H9 (cell line): ENCODE measurements around the gene AGR3. TPM values are rescaled to one million over a fixed set of nuclear protein-coding genes. Genes with fewer than 3 reads are reported as not detected.

Source experiments
- DNase-seq: peaks from one replicate; pipeline ENCODE4 v3.0.0-alpha.2; 2017
- H2AFZ ChIP-seq: one replicate; pipeline ENCODE4 v1.6.1; 2013; ENCODE audit warnings: mild to moderate bottlenecking, low read length, control low read depth, moderate library complexity
- H2AK5ac ChIP-seq: 2 replicates; pipeline ENCODE4 v1.6.1; 2013; ENCODE audit warnings: low read length, control low read depth, mixed read lengths; ENCODE audit not compliant: insufficient read length
- H2BK120ac ChIP-seq: one replicate; pipeline ENCODE4 v1.6.1; 2013; ENCODE audit warnings: low read depth, mild to moderate bottlenecking, low read length, control low read depth, inconsistent platforms; ENCODE audit not compliant: poor library complexity, severe bottlenecking
- H2BK12ac ChIP-seq: 2 replicates; pipeline ENCODE4 v1.6.1; 2013; ENCODE audit warnings: low read length, control low read depth, mixed read lengths, low read depth; ENCODE audit not compliant: insufficient read length
- H2BK15ac ChIP-seq: 2 replicates; pipeline ENCODE4 v1.6.1; 2013; ENCODE audit warnings: low read depth, low read length, control low read depth
- H2BK20ac ChIP-seq: one replicate; pipeline ENCODE4 v1.6.1; 2013; ENCODE audit warnings: low read depth, mild to moderate bottlenecking, low read length, control low read depth, inconsistent platforms; ENCODE audit not compliant: poor library complexity, severe bottlenecking
- H2BK5ac ChIP-seq: 2 replicates; pipeline ENCODE4 v1.6.1; 2013; ENCODE audit warnings: low read length, control low read depth, mixed read lengths; ENCODE audit not compliant: insufficient read length
- H3K14ac ChIP-seq: 2 replicates; pipeline ENCODE4 v1.6.1; 2013; ENCODE audit warnings: low read length, control low read depth; ENCODE audit not compliant: insufficient read depth
- H3K18ac ChIP-seq: 2 replicates; pipeline ENCODE4 v1.6.1; 2013; ENCODE audit warnings: low read depth, mild to moderate bottlenecking, mixed read lengths, low read length, control low read depth; ENCODE audit not compliant: insufficient read length
- H3K23ac ChIP-seq: 2 replicates; pipeline ENCODE4 v1.6.1; 2013; ENCODE audit warnings: low read length, control low read depth, mixed read lengths, low read depth; ENCODE audit not compliant: insufficient read length
- H3K23me2 ChIP-seq: 2 replicates; pipeline ENCODE4 v1.6.1; 2013; ENCODE audit warnings: low read depth, mild to moderate bottlenecking, mixed read lengths, low read length, control low read depth; ENCODE audit not compliant: insufficient read length, poor library complexity, severe bottlenecking
- H3K27ac ChIP-seq: 2 replicates; pipeline ENCODE4 v1.5.1; 2013; ENCODE audit warnings: low read length, control low read depth, mixed read lengths, low read depth; ENCODE audit not compliant: insufficient read length
- H3K27me3 ChIP-seq: 2 replicates; pipeline ENCODE4 v1.6.1; 2013; ENCODE audit warnings: low read length, control low read depth, inconsistent platforms; ENCODE audit not compliant: insufficient read depth
- H3K4ac ChIP-seq: 2 replicates; pipeline ENCODE4 v1.6.1; 2013; ENCODE audit warnings: low read depth, mild to moderate bottlenecking, control low read depth, inconsistent platforms, low read length, moderate library complexity
- H3K4me1 ChIP-seq: 2 replicates; pipeline ENCODE4 v1.6.1; 2013; ENCODE audit warnings: low read length, control low read depth, inconsistent platforms; ENCODE audit not compliant: insufficient read depth
- H3K4me2 ChIP-seq: 2 replicates; pipeline ENCODE4 v1.6.1; 2013; ENCODE audit warnings: low read length, control low read depth, mixed read lengths; ENCODE audit not compliant: insufficient read length, insufficient read depth
- H3K56ac ChIP-seq: 2 replicates; pipeline ENCODE4 v1.6.1; 2013; ENCODE audit warnings: low read depth, mild to moderate bottlenecking, mixed read lengths, low read length, control low read depth; ENCODE audit not compliant: insufficient read length
- H3K79me1 ChIP-seq: 2 replicates; pipeline ENCODE4 v1.6.1; 2013; ENCODE audit warnings: low read depth, mild to moderate bottlenecking, moderate library complexity, low read length, control low read depth, inconsistent platforms; ENCODE audit not compliant: insufficient read depth, poor library complexity, severe bottlenecking
- H3K79me2 ChIP-seq: 2 replicates; pipeline ENCODE4 v1.6.1; 2013; ENCODE audit warnings: low read length, control low read depth, inconsistent platforms; ENCODE audit not compliant: insufficient read depth
- H3K9ac ChIP-seq: 2 replicates; pipeline ENCODE4 v1.6.1; 2013; ENCODE audit warnings: low read length, control low read depth, mixed read lengths; ENCODE audit not compliant: insufficient read length; ENCODE audit errors: extremely low read depth
- H3K9me3 ChIP-seq: one replicate; pipeline ENCODE4 v1.6.1; 2013; ENCODE audit warnings: low read depth, low read length, inconsistent platforms; ENCODE audit not compliant: control insufficient read depth
- H3T11ph ChIP-seq: one replicate; pipeline ENCODE4 v1.6.1; 2013; ENCODE audit warnings: mild to moderate bottlenecking, low read length, control low read depth, inconsistent platforms
- H4K20me1 ChIP-seq: one replicate; pipeline ENCODE4 v1.6.1; 2013; ENCODE audit not compliant: control insufficient read depth, insufficient read length, insufficient read depth
- H4K5ac ChIP-seq: 2 replicates; pipeline ENCODE4 v1.6.1; 2013; ENCODE audit warnings: low read depth, mild to moderate bottlenecking, mixed read lengths, low read length, control low read depth; ENCODE audit not compliant: insufficient read length
- H4K8ac ChIP-seq: replicated peaks from 2 replicates; pipeline ENCODE4 v1.6.1; 2013; ENCODE audit warnings: low read length, control low read depth, mixed read lengths, low read depth; ENCODE audit not compliant: insufficient read length
- H4K91ac ChIP-seq: 2 replicates; pipeline ENCODE4 v1.6.1; 2013; ENCODE audit warnings: low read depth, mild to moderate bottlenecking, moderate library complexity, mixed read lengths, low read length, control low read depth; ENCODE audit not compliant: insufficient read length
- H3K27ac Mint-ChIP-seq, 3 experiments: 2 replicates in 2 of 3; 3 replicates in 1 of 3; pipeline ENCODE4 v1.8.0; 2020 to 2021; ENCODE audit warnings: mixed read lengths in 3 of 3, mild to moderate bottlenecking in 1 of 3, moderate library complexity in 1 of 3
- H3K27me3 Mint-ChIP-seq: 2 replicates; pipeline ENCODE4 v1.8.0; 2021; ENCODE audit warnings: low read depth, mild to moderate bottlenecking, moderate library complexity, mixed read lengths
- H3K36me3 Mint-ChIP-seq, 3 experiments: 2 replicates in 2 of 3; 3 replicates in 1 of 3; pipeline ENCODE4 v1.8.0; 2020 to 2021; ENCODE audit warnings: low read depth in 3 of 3, mixed read lengths in 3 of 3; ENCODE audit not compliant: insufficient read depth in 1 of 3
- H3K4me1 Mint-ChIP-seq, 2 experiments: 2 replicates each; pipeline ENCODE4 v1.8.0; 2020; ENCODE audit warnings: mixed read lengths in 2 of 2
- H3K4me3 Mint-ChIP-seq, 2 experiments: 2 replicates in 1 of 2; 3 replicates in 1 of 2; pipeline ENCODE4 v1.8.0; 2020 to 2021; ENCODE audit warnings: mild to moderate bottlenecking in 2 of 2, mixed read lengths in 2 of 2, moderate library complexity in 1 of 2
- H3K9me3 Mint-ChIP-seq, 2 experiments: 2 replicates in 1 of 2; 3 replicates in 1 of 2; pipeline ENCODE4 v1.8.0; 2020; ENCODE audit warnings: mild to moderate bottlenecking in 2 of 2, mixed read lengths in 2 of 2, moderate library complexity in 1 of 2
- CTCF ChIP-seq: fragments of 200-600 bp; sonication (generic); conservative IDR thresholded peaks from 3 replicates; pipeline ENCODE4 v1.8.0; 2021; ENCODE audit warnings: antibody characterized with exemption, mild to moderate bottlenecking
- WGBS: extraction: QIAGEN DNeasy Blood & Tissue Kit; methylation state at CpG from one replicate; pipeline ENCODE4 v1.1.7; 2013; ENCODE audit warnings: missing lambda C conversion rate, low lambda C conversion rate, mixed read lengths; ENCODE audit not compliant: insufficient read length; ENCODE audit errors: extremely low coverage; 5-methylcytosine and 5-hydroxymethylcytosine counted together
- total RNA-seq: library from RNA; stranded (reverse); gene quantifications from 2 replicates; pipeline ENCODE4 v1.2.1, GENCODE V29; 2021

Gene AGR3
- total RNA-seq, 1 experiment from 2014 or later = not detected

GRCh38 chr7:16850614-16851466, 30.9 kb downstream of the AGR3 start:
- Histone ChIP-seq H3K18ac (no peak overlapping the region), H3K79me2 (no peaks in the 10 kb centered on the region), H2BK15ac (no peak overlapping the region), H2AFZ (no peak overlapping the region), H3K56ac (no peak overlapping the region), H3K14ac (no peak overlapping the region), H2BK120ac (no peak overlapping the region), H2BK5ac (no peak overlapping the region), H3K4me2 (no peak overlapping the region), H4K20me1 (no peaks in the 10 kb centered on the region), H4K91ac (no peak overlapping the region), H2AK5ac (no peak overlapping the region), H3K4me1 (no peaks in the 10 kb centered on the region), H3K27me3 (no peaks in the 10 kb centered on the region; the same call in 1 of the 2 replicates), H3K23ac (no peak overlapping the region), H2BK20ac (no peak overlapping the region), H3K27ac (no peak overlapping the region), H4K5ac (no peak overlapping the region), H3T11ph (no peak overlapping the region), H3K4ac (no peak overlapping the region), H3K9ac (no peak overlapping the region), H2BK12ac (no peak overlapping the region), H4K8ac (no peak overlapping the region), H3K79me1 (no peaks in the 10 kb centered on the region), H3K9me3 (no peaks in the 10 kb centered on the region), H3K23me2 (no peaks in the 10 kb centered on the region)
- no peak for DNase-seq
- no peaks in the 10 kb centered on the region for H3K36me3 Mint-ChIP-seq
- no peak overlapping the region for H3K27ac Mint-ChIP-seq
- no CpG with 5 or more reads among the region's 44 CpGs for WGBS
- no peaks in the 10 kb centered on the region for H3K27me3 Mint-ChIP-seq
- no peak overlapping the region for H3K4me3 Mint-ChIP-seq
- H3K9me3 Mint-ChIP-seq = no peaks in the 10 kb centered on the region
- peaks cover 0 to 7% of the 10 kb centered on the region in 2 experiments; a peak in 2 of 4 replicates for H3K4me1 Mint-ChIP-seq
- no peak for TF ChIP-seq CTCF
